Endothelial cell of umbilical vein (primary cell): Measurements from ENCODE around the gene DHX15. TPM values are rescaled to one million over a fixed set of nuclear protein-coding genes. Genes with fewer than 3 reads are reported as not detected.

Experiments
- BruUV-seq: library from RNA; stranded (reverse); fragments of 400-500 nt; replicated peaks from 2 replicates; lab custom pipeline; 2021; lab: Mats Ljungman, UMichigan
- CTCF ChIA-PET: fragments of 300-600, 350-600 bp; sonication (Branson Sonifier 250); formaldehyde crosslinking; loops from one replicate; lab custom pipeline; 2021; ENCODE audit warnings: antibody characterized with exemption, inconsistent platforms; lab: Charles Lee
- POLR2A ChIA-PET: fragments of 300-600, 350-600 bp; sonication (Branson Sonifier 250); formaldehyde crosslinking; loops from one replicate; lab custom pipeline; 2021; ENCODE audit warnings: antibody characterized with exemption, inconsistent platforms; lab: Charles Lee
- DNase-seq: peaks from one replicate; pipeline ENCODE4 v3.0.0-alpha.2; 2011; ENCODE audit warnings: low read depth, low spot score
- FAIRE-seq: peaks from 2 replicates; lab custom pipeline; 2011; peaks lifted over from hg19 to GRCh38; lab: Jason Lieb, UNC
- H2AFZ ChIP-seq: 2 replicates; pipeline ENCODE4 v1.6.0; 2012; ENCODE audit warnings: low read depth, low read length, control low read depth, inconsistent platforms
- H3K27ac ChIP-seq: 2 replicates; pipeline ENCODE4 v1.5.1; 2011; ENCODE audit warnings: low read depth, mild to moderate bottlenecking, control low read depth, low read length, moderate library complexity; ENCODE audit not compliant: insufficient read depth
- H3K27me3 ChIP-seq, 2 experiments: 2 replicates each; pipeline versions ENCODE4 v1.6.0 to v1.6.1; 2011; ENCODE audit warnings: low read length in 2 of 2, mixed read lengths in 1 of 2; ENCODE audit not compliant: control insufficient read depth in 2 of 2, insufficient read depth in 2 of 2
- H3K36me3 ChIP-seq, 2 experiments: 2 replicates in 1 of 2; 3 replicates in 1 of 2; pipeline ENCODE4 v1.5.1; 2011; ENCODE audit warnings: low read length in 2 of 2, mild to moderate bottlenecking in 1 of 2, moderate library complexity in 1 of 2; ENCODE audit not compliant: control insufficient read depth in 2 of 2, insufficient read depth in 2 of 2; ENCODE audit errors: extremely low read depth in 1 of 2
- H3K4me1 ChIP-seq: 3 replicates; pipeline ENCODE4 v1.5.1; 2011; ENCODE audit warnings: mild to moderate bottlenecking, low read length; ENCODE audit not compliant: control insufficient read depth, insufficient read depth; ENCODE audit errors: extremely low read depth
- H3K4me2 ChIP-seq: 2 replicates; pipeline ENCODE4 v1.6.1; 2011; ENCODE audit warnings: low read length, control low read depth, mixed read lengths; ENCODE audit not compliant: insufficient read depth
- H3K4me3 ChIP-seq, 3 experiments: fragments of 200-600 bp in 1 of 3; sonication (generic), shearing (Covaris generic) in 1 of 3; replicated peaks in 1 of 3; 2 replicates each; pipeline ENCODE4 v1.5.1; 2011 to 2016; ENCODE audit warnings: control low read depth in 3 of 3, low read length in 3 of 3, mild to moderate bottlenecking in 2 of 3, inconsistent platforms in 1 of 3, low read depth in 1 of 3, moderate library complexity in 1 of 3; ENCODE audit not compliant: insufficient read depth in 1 of 3
- H3K79me2 ChIP-seq: 2 replicates; pipeline ENCODE4 v1.6.0; 2012; ENCODE audit warnings: low read length, inconsistent platforms; ENCODE audit not compliant: control insufficient read depth, insufficient read depth
- H3K9ac ChIP-seq: replicated peaks from 2 replicates; pipeline ENCODE3; 2011; ENCODE audit warnings: low read length, control low read depth; ENCODE audit not compliant: insufficient read depth; ENCODE audit errors: extremely low read depth
- H3K9me1 ChIP-seq: replicated peaks from 3 replicates; pipeline ENCODE4 v1.6.0; 2011; ENCODE audit warnings: mild to moderate bottlenecking, low read length; ENCODE audit not compliant: control insufficient read depth, insufficient read depth; ENCODE audit errors: extremely low read depth
- H3K9me3 ChIP-seq: replicated peaks from 2 replicates; pipeline ENCODE4 v1.5.1; 2012; ENCODE audit warnings: low read length, inconsistent platforms; ENCODE audit not compliant: control insufficient read depth, insufficient read depth
- H4K20me1 ChIP-seq: replicated peaks from 2 replicates; pipeline ENCODE3; 2011; ENCODE audit warnings: mild to moderate bottlenecking, low read length; ENCODE audit not compliant: control insufficient read depth, insufficient read depth; ENCODE audit errors: extremely low read depth
- EZH2 ChIP-seq: IDR thresholded peaks from 2 replicates; pipeline ENCODE4 v1.6.1; 2012; ENCODE audit warnings: borderline replicate concordance, low read depth, mild to moderate bottlenecking, moderate library complexity, low read length, inconsistent platforms; ENCODE audit not compliant: severe bottlenecking
- FOS ChIP-seq: IDR thresholded peaks from 2 replicates; pipeline ENCODE4 v1.6.1; 2011; ENCODE audit warnings: mild to moderate bottlenecking, low read length, moderate library complexity, borderline replicate concordance; ENCODE audit not compliant: insufficient read depth
- GATA2 ChIP-seq: IDR thresholded peaks from 2 replicates; pipeline ENCODE4 v1.7.0; 2011; ENCODE audit warnings: low read depth, mild to moderate bottlenecking, moderate library complexity, mixed read lengths, low read length; ENCODE audit not compliant: insufficient read length, insufficient read depth
- JUN ChIP-seq: IDR thresholded peaks from 2 replicates; pipeline ENCODE4 v1.6.1; 2011; ENCODE audit warnings: borderline replicate concordance, low read depth; ENCODE audit not compliant: insufficient read length, insufficient read depth
- MAX ChIP-seq: IDR thresholded peaks from 2 replicates; pipeline ENCODE4 v1.6.1; 2011; ENCODE audit not compliant: insufficient read depth, insufficient read length
- MYC ChIP-seq: IDR thresholded peaks from one replicate; pipeline ENCODE4 v1.6.1; 2011; ENCODE audit warnings: mild to moderate bottlenecking, low read depth, low read length
- POLR2A ChIP-seq: IDR thresholded peaks from 2 replicates; pipeline ENCODE4 v1.6.1; 2012; ENCODE audit warnings: low read depth, mild to moderate bottlenecking, control low read depth, low read length
- POLR2AphosphoS5 ChIP-seq: IDR thresholded peaks from 2 replicates; pipeline ENCODE4 v1.6.1; 2012; ENCODE audit warnings: low read depth, mild to moderate bottlenecking, control low read depth, low read length, moderate library complexity; ENCODE audit not compliant: insufficient read depth
- dilution Hi-C: fragments of 300-500 bp; cut with MboI; formaldehyde crosslinking; loops from one replicate; pipeline ENCODE4 v1.15.0; 2019; ENCODE audit warnings: low sequenced_read_pairs; ENCODE audit not compliant: extremely low pct_ligation_motif_present
- intact Hi-C: fragments of 100-400 bp; cut with micrococcal nuclease; formaldehyde crosslinking; loops from one replicate; pipeline ENCODE4 v1.10.0; 2022
- polyA plus RNA-seq, 4 experiments: library from polyadenylated mRNA; depleted of rRNA in 3 of 4; stranded (reverse) in 3 of 4; unstranded in 1 of 4; fragments of >200 nt; gene quantifications; 2 replicates each; pipeline versions ENCODE4 v1.2.1 to v1.2.3, GENCODE V29; 2011 to 2012; ENCODE audit warnings: missing spikeins in 1 of 4
- total RNA-seq: library from RNA; stranded (reverse); gene quantifications from 2 replicates; pipeline ENCODE4 v1.2.3, GENCODE V29; 2021
- TF ChIP-seq, protein P1 (sequence below), 2 donors: IDR thresholded peaks; 1 replicate in 1 of 2; 2 replicates in 1 of 2; pipeline ENCODE4 v1.5.1; 2011; ENCODE audit warnings: low read length in 2 of 2, mild to moderate bottlenecking in 2 of 2, moderate library complexity in 2 of 2, control low read depth in 1 of 2, inconsistent platforms in 1 of 2, low read depth in 1 of 2; ENCODE audit not compliant: insufficient read depth in 1 of 2; ENCODE audit errors: extremely low read depth in 1 of 2

DHX15 gene
- total and polyA plus RNA-seq, 2 donors (not counting 3 experiments of a cell fraction or from before 2014, with no cell fraction given), result 72.3 to 152 TPM

GRCh38 chr4:24527371-24527770, 57.0 kb downstream of the DHX15 start:
- dilution Hi-C loops (no loop called here), intact Hi-C loops (no loop called here)
- H3K36me3 ChIP-seq, result peaks cover 9 to 30% of the 10 kb centered on the region in 2 experiments
- no peaks in the 10 kb centered on the region for H3K4me1 ChIP-seq
- no peak overlapping the region for H3K9ac ChIP-seq
- TF ChIP-seq, protein P1, sequence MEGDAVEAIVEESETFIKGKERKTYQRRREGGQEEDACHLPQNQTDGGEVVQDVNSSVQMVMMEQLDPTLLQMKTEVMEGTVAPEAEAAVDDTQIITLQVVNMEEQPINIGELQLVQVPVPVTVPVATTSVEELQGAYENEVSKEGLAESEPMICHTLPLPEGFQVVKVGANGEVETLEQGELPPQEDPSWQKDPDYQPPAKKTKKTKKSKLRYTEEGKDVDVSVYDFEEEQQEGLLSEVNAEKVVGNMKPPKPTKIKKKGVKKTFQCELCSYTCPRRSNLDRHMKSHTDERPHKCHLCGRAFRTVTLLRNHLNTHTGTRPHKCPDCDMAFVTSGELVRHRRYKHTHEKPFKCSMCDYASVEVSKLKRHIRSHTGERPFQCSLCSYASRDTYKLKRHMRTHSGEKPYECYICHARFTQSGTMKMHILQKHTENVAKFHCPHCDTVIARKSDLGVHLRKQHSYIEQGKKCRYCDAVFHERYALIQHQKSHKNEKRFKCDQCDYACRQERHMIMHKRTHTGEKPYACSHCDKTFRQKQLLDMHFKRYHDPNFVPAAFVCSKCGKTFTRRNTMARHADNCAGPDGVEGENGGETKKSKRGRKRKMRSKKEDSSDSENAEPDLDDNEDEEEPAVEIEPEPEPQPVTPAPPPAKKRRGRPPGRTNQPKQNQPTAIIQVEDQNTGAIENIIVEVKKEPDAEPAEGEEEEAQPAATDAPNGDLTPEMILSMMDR (IDR thresholded peaks at IDR 0.05; ENCODE audit: extremely low read depth in 1 of 2, insufficient read depth in 1 of 2, low read depth in 1 of 2, low read length in 2 of 2), result no peak
- TF ChIP-seq FOS (no peak), MYC (no peak), GATA2 (no peak), MAX (no peak), POLR2A (no peak), JUN (no peak), EZH2 (no peak), POLR2AphosphoS5 (no peak)
- no peaks in the 10 kb centered on the region for H3K9me3 ChIP-seq
- DNase-seq (no peak), FAIRE-seq (no peak)
- peaks cover 5% of the 10 kb centered on the region for H4K20me1 ChIP-seq
- ChIA-PET POLR2A (no interaction called here), CTCF (interaction anchor here (0.7 to 4.3 kb wide), 4 partner anchors 11 to 453 kb away, joined by 3 to 17 read pairs (median 7); no protein-coding TSS in a partner anchor)
- H3K79me2 ChIP-seq, result peaks cover 36% of the 10 kb centered on the region
- no peak overlapping the region for H3K4me2 ChIP-seq
- no peaks in the 10 kb centered on the region for H3K9me1 ChIP-seq
- H2AFZ ChIP-seq, result no peak overlapping the region
- no peak overlapping the region for H3K27ac ChIP-seq
- TSS peak; percentile 28 for BruUV-seq
- H3K27me3 ChIP-seq, result no peaks in the 10 kb centered on the region
- no peak overlapping the region for H3K4me3 ChIP-seq
